HG03025 (cell line): ENCODE results near the gene SVBP.
"Not testable (repeated sequence)": the region's sequence is repeated elsewhere in the genome, so short reads cannot be mapped to it uniquely, and the experiment has no call there.

Source experiments
- ATAC-seq: cut with Tn5 transposase; IDR thresholded peaks from one replicate; pipeline ENCODE4 v1.9.1; 2021; ENCODE audit warnings: mild to moderate bottlenecking, moderate library complexity; ENCODE audit not compliant: unreplicated experiment, low FRiP score

The SVBP gene

DNA sequence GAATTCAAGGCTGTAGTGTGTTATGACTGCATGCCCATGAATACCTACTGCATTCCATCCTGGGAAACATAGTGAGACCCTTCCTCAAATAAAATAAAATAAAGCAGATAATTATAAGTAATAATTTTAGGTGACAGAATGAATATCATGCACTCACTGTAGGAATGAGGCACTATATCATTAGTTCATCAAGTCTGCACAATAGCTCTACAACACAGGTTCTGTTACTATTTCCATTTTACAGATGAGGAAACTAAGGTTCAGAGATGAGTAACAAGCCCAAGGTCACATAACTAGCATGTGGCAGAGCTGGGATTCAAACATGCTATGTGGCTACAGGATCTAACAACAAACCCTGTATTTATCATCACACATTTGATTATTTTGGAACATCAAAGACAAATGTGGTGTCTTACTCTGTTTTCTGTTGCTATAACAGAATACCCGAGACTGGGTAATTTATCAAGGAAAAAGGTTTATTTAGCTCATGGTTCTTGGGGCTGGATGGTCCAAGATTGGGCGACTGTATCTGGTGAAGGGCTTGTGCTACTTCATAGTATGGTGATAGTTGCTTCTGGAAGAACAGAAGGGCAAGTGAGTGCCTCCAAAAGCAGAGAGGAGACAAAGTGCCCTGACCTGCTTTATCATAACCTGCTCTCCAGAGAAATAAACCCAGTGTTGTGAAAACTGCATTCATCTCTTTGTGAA, 24.4 kb upstream of the SVBP start:
- ATAC-seq: no peak

DNA sequence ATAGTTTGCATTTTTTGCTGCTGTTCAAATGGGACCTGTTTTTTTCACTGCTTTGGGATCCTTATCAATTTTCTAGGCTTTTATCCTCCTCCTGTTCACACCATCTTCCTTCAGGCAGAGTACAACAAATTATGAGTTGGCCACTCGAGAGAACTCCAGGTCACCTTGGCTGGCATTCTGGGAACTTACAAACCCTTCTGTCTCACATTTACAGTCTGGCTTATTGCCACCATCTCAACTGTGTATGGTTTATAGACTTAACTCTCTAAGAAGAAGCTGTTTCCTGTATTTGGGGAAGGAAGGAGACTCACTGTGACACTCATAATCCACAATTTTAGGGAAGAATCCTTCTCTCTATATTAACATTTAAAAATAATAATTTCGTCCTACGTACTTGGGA, 23.8 kb upstream of the SVBP start:
- ATAC-seq: no peak

DNA sequence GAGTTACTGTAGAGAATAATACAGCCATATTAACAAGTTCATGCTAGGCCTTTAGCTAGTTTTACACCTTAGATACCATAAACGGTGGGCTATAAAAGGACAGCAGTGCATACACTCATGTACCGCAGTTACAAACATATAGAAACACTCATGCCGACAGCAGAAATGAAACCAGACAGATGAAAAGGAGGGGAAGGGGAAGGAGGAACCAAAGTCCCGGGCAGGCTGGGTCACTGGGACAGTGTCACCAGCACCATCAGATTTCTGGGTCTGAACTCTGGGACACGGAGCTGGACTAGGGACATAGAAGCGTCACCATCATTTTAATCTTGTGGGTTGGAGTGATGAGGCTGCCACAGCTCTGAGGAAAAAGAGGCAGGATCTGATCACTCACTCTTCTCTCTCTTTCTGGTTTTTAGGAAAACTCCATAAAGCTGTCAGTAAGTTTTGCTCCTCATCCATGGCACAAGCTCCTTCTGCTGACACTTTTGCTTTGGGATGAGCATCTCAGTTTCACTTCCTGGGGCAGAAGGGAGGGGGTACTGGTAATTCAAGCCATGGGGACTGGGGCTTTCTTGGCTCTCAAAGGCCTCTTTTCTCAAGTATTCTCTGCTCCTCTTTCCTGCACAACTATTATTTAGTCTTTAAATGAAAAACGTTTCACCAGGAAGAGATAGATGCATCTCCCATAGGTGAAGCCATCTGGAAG, 21.4 kb upstream of the SVBP start:
- ATAC-seq: no peak

DNA sequence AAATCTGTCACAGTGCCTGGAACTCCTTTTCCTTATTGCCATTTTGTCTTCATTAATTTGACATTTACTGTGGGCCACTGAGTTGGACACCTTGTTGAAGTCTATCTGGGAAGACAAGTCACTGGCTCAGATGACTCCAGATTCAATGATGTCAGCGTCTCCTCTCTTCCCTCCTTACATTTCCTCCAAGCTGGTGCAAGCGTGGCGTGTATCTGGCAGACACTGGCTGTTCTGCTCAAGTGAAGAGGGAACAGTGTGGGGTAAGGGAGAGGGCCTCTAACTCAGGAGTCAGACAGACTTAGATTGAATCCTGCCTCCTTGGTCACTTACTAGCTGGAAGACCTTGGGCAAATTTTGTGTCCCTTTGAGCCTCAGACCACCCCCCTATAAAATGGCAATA, 20.5 kb upstream of the SVBP start:
- no peak for ATAC-seq

DNA sequence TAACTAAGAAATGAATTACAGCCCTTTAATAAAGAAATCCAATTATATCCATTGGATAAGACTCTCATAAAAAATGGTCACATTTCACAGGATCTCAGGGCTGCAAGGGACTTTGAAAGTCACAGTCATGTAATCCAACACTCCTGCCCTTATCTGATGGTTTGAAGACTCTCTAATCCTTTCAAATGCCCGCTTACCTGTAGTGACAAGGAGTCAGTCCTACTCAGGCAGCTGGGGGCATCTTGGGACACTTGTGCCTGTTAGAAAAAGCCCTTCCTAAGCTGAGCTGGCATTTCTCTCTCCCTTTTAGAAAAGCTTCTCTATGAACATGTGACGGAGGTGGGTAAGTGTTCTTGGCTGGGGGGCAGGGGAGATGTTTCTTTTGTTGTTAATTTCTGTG, 18.2 kb upstream of the SVBP start:
- no peak for ATAC-seq

DNA sequence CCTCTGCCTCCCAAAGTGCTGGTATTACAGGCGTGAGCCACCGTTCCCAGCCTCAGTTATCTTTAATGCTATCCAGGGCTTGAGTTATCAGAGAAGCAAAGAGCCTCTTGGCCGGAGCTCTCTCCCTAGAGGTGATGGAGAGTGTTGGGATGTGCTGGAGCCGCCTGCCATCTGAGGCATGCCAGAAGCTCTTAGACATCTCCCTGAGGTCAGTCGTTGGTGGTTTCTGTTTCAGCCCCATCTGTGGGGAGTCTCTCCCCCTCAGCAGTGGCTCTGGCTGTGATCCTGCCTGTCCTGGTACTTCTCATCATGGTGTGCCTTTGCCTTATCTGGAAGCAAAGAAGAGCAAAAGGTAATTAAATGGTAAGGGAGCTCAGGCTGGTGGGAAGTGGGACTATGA, 17.6 kb upstream of the SVBP start:
- no peak for ATAC-seq

DNA sequence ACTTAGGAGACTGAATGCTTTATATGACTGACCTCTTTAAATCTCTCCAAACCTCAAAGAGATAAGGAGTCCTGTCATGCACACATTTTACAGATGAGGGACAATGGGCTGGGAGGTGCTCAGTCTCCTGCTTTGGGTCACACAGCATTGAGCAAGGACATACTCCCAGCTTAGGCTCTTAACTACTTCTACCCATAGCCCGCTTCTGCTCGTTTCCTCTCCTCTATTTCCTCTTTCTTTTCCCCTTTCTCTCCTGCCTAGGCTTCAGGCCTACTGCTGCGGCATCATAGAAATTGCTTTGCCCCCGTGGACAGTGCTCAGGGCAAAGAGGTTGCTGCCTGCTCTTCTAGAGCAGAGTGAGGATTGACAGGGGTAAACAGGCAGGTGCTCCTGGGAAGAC, 16.8 kb upstream of the SVBP start:
- ATAC-seq: no peak

DNA sequence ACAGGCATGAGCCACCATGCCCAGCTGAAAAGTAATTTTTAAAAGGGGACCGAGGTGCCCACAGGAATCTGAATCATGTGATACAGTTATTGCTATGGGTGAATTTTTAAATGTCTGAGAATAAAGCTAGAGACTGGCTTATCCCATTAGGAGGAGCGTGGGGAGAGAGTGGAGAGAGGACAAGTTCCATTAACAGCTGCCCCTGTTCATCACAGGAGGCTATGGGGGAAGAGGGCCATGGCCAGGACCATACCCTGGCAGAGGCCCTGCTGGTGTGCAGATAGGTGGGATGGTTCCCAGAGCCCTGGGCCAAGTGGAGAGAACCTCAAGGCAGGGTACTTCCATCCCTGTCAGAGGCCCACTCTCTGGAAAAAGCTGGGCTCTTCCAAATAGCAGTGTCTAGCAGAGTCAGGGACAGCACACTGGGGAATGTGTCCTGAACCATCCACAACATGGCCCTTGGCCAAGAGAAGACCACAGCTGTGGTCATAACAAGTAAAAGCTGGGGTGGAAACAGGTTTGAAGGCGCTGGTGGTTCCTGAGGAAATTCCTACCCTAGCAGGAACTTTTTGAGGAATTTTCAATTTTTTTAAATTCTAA, 15.5 kb upstream of the SVBP start:
- ATAC-seq: no peak

DNA sequence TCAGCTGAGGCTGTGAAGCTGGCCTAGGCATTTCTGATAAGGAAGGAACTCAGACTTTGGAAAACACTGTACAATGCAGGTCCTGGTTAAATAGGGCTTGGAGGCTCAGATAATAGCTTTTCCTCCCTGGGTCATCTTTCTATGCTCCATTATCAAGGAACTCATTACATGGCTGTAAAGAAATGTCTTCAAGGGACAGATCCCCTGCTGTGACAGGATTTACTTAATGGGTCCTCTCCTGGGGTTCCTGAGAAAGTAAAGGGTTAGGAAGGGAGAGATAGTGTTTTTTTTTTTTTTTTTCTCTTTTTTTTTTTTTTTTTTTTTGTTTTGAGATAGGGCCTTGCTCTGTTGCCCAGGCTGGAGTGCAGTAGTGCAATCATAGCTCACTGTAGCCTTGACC, 14.1 kb upstream of the SVBP start:
- ATAC-seq: no peak

DNA sequence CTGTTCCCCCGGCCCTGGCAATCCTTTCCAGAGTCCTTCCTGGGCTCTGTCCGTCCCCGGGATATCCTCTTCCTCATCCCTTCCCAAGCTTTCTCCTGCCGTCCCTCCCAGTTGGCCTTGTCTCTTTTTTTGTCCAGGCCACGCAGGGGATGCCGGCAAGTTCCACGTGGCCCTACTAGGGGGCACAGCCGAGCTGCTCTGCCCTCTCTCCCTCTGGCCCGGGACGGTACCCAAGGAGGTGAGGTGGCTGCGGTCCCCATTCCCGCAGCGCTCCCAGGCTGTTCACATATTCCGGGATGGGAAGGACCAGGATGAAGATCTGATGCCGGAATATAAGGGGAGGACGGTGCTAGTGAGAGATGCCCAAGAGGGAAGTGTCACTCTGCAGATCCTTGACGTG, 13.4 kb upstream of the SVBP start:
- ATAC-seq: no peak

DNA sequence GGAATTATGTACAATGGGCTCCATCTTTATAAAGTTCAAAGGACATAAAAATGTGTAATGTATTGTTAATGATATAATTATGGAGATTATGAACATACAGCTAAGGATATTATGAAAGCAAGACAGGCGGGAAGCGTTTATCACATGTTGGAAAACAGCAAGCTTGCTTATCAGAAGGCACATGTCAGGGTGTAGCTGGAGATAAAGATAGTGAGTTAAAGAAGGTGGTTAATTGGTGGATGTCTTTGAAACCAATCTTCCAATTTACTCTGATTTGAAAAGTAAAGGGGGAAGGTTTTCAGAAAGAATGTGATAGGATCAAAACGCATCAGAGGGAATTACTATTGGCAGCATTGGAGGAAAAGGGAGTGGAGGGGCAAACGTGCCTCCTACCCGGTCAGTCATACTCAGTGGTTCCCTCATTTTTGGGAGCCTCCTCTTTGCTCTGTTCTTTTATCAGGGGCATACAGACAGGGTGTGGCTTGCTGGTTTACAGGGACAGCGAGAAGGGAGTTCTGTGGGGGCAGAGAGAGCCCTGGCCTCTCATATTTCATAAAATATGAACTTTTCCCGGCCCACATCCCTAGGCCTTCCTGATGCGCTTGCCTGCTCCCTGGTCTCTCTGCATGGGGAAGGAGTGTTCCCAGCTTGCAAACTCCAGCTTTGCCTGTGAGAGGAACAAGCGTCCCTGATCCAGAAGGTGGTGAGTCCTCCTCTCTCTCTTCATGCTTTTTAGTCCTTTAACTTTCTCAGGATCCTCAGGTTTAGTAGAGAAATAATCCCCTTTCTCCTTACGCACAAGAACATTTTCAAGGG, 8.0 kb upstream of the SVBP start:
- no peak for ATAC-seq

DNA sequence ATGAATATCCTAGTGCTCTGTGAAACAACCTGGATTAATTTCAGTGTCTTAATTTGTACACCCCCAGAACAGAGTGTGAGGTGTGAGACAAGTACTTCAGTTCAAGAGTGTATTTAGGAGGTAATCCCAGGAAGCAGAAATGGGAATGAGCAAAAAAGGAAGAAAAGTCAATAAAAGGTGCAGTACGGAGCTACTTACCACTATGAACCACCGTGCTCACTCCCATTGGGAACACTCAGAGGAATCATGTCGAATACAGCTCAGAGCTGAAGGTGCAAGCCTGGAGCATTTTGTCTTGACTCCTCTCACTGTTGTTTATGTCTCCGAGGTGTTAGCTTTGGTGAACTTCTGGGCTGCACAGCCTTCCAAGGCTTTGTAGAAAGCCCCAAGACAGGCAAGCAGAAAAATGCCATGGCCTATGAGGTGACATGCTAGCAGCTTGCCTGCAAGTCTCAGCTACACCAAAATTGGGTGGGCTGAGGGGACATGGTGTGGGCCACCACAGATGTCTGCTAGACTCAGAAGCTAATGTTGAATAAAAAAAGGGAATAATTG, 7.4 kb upstream of the SVBP start:
- no peak for ATAC-seq

DNA sequence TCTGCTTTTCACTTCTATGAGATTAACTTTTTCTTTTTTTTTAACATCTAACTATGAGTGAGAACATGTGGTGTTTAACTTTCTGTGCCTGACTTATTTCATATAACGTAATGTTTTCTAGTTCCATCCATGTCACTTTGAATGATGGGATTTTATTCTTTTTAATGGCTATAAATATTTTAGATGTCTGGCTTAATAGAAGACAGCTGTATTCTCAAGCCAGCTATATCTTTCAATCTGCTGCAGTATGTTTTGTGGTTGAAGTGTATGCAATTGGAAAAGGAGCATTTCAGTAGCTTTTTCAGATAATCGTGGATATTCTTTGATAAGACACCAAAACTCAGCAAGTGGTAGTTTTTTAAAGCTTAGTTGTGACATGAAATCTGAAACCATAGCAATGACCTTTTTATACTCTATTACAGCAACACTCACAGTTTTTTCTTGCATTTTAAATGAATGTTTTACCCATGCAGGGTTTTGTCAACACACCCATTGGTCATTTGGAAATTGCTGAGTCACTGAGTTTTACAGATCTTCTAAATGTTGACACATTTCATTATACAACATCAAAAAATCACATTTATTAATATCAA, 5.7 kb upstream of the SVBP start:
- ATAC-seq: no peak

DNA sequence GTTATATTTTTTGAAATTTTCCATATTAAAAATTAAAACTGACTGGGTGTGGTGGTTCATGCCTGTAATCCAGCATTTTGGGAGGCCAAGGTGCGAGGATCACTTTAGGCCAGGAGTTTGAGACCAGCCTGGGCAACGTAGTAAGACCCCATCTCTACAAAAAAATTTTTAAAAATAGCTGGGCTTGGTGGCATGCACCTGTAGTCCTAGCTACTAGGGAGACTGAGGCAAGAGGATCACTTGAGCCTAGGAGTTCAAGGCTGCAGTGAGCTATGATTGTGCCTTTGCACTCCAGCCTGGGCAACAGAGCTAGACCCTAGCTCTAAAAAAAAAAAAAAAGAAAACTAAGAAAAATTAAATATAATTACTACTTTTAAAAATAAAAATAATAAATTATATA, 4.5 kb upstream of the SVBP start:
- no peak for ATAC-seq

DNA sequence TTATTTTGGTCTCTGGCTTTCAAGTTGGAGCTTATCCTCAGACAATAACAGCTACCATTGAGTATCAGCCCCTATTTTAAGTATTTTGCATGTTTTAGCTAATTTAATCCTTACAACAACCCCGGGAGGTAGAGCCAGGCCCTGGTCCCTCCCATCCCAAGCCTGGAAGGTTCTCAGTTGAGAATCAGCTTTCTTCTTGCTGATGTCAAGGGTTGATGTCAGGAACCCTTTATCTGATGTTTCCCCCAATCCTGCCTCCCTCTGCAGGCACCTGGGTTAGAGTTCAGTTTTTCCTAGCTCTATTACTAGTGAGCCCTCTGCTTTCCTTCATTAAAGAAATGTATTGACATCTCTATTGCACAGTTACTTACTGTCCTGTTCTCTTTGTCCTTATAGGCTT, 3.6 kb upstream of the SVBP start:
- ATAC-seq: no peak

DNA sequence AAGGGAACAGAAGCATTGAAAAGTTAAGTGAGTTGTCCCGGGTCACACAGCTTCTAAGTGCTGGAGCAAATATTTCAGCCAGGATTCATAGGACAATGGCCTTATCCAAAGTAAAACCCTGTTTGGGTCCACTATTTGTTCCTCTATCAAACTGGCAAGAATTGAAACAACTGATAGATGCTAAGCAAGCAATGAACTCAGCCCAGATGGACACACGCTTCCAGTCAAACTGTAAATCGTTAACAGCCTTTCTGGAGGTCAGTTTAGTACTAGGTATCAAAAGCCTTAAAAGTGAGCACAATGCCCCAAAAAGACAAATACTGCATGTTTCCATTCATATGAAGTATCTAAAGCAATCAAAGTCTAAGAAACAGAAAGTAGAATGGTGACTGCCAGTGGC, 779 bp upstream of the SVBP start:
- no peak for ATAC-seq

DNA sequence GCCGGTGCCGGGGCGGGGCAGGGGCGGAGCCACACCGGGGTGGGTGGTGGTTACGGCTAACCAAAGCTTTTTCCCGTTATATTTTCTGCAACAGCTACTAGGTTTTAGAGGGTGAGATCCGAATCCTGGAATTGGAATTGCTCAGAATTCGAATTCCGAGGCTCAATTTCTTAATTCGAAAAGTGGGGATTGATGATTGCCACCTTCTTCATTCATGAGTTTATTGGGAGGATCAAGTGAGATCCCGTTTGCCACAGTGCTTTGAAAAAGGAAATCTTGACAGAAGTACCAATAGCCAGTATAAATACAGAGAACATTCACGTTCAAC, 207 bp upstream of the SVBP start:
- no peak for ATAC-seq

DNA sequence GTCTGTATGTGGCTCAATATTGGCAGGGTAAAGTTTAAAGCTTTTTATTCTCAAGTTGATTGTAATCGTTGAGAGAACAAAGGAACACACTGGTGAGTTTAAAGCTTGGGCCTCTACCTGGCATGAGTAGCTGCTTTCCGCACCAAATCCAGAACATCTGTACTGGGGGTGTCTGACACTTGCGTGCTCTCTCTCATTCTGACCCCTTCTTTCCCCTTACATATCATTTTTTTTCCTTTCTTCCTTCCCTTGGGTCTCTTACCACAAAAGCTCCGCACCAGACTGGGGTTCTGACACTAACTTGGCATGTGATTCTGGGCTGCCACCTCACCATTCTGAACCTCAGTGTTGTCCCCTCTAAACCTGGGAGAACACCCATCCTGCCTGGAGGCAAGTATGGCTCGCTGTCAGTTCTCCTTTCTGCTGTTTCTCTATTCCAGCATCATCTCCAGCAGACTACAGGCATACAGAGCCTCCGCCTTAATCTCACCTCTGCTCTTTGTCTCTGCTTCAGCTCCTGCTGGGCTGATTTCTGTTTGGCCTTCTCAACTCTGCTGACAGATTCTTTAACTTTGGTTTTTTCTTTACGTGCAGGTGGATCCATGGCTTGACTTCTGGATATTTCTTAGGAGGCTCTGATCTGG, 1.1 kb downstream of the SVBP start:
- no peak for ATAC-seq

DNA sequence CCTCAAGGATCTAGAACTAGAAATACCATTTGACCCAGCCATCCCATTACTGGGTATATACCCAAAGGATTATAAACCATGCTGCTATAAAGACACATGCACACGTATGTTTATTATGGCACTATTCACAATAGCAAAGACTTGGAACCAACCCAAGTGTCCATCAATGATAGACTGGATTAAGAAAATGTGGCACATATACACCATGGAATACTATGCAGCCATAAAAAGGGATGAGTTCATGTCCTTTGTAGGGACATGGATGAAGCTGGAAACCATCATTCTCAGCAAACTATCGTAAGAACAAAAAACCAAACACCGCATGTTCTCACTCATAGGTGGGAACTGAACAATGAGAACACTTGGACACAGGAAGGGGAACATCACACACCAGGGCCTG, 2.4 kb downstream of the SVBP start:
- ATAC-seq: not testable (repeated sequence)

DNA sequence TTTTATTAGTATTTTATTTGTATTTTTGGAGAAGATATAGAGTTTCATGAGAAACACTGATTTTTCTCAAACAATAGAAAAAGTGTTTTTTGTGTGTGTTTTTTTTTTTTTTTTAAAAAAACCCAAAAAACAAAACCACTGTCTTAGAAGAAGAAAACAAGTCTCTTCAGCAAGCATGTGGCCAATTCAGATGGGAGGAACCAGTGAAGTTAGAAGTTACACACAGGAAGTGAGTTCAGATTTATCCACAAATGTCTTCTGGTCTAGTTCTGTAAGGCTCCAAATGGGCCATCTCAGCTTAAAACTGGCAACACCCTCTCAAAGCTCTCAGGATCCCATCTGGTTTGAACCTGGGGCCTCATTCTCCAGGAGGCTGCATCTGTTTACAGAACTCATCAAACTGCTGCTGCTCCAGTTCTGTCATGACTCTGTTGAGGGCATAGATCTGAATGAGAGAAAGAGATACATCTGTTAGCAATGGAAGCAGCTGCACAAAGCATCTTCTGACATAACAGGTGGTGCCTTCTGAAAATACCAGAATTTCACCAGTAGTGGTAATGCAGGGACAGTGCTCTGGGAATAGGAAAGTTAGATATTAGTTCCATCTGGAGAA, 10.0 kb downstream of the SVBP start:
- ATAC-seq: no peak
